ENCODE data around the gene CAMKV.

The CAMKV gene

GRCh38 chr3:49898991-49899390, 29.3 kb upstream of the CAMKV start:
- Histone ChIP-seq H3K27me3 (ENCODE audit: insufficient read depth, low read length) (no peaks in the 10 kb centered on the region), H3K9me3 (ENCODE audit: low read length) (no peaks in the 10 kb centered on the region), H3K9me2 (ENCODE audit: low read depth, low read length) (no peaks in the 10 kb centered on the region), H2AFZ (ENCODE audit: low read length) (no peak overlapping the region), H3K4me1 (ENCODE audit: insufficient read depth, low read length, severe bottlenecking) (peaks cover 17% of the 10 kb centered on the region), H3K27ac (ENCODE audit: low read depth, low read length, poor library complexity, severe bottlenecking) (no peak overlapping the region), H3F3A (ENCODE audit: insufficient read depth, low read length) (no peaks in the 10 kb centered on the region), H3K79me2 (ENCODE audit: insufficient read depth, low read length) (no peaks in the 10 kb centered on the region), H3K4me3 (ENCODE audit: low read depth, low read length, poor library complexity, severe bottlenecking) (no peak overlapping the region), H3K4me2 (ENCODE audit: low read length) (no peak overlapping the region), H3K9ac (ENCODE audit: low read length) (no peak overlapping the region), H3K36me3 (ENCODE audit: insufficient read depth, low read length) (no peaks in the 10 kb centered on the region), H4K20me1 (ENCODE audit: insufficient read depth, low read length) (no peaks in the 10 kb centered on the region)
- TF ChIP-seq CTCF (IDR thresholded peaks at IDR 0.05; ENCODE audit: low read length), result no peak

GRCh38 chr3:49896345-49896744, 26.6 kb upstream of the CAMKV start:
- Histone ChIP-seq H3K36me3 (ENCODE audit: insufficient read depth, low read length) (no peaks in the 10 kb centered on the region), H2AFZ (ENCODE audit: low read length) (no peak overlapping the region), H3K4me1 (ENCODE audit: insufficient read depth, low read length, severe bottlenecking) (no peaks in the 10 kb centered on the region)

GRCh38 chr3:49895791-49896190, 26.1 kb upstream of the CAMKV start:
- H3F3A ChIP-seq (ENCODE audit: insufficient read depth, low read length), result no peaks in the 10 kb centered on the region
- no peak overlapping the region for H2AFZ ChIP-seq (ENCODE audit: low read length)
- no peak overlapping the region for H3K9ac ChIP-seq (ENCODE audit: low read length)
- TF ChIP-seq EZH2 (IDR thresholded peaks at IDR 0.05; ENCODE audit: borderline replicate concordance, low read length) (no peak), CTCF (IDR thresholded peaks at IDR 0.05; ENCODE audit: low read length) (no peak)
- H3K27ac ChIP-seq (ENCODE audit: low read depth, low read length, poor library complexity, severe bottlenecking), result no peak overlapping the region
- H3K79me2 ChIP-seq (ENCODE audit: insufficient read depth, low read length), result no peaks in the 10 kb centered on the region
- H3K4me3 ChIP-seq (ENCODE audit: low read depth, low read length, poor library complexity, severe bottlenecking), result no peak overlapping the region
- H3K4me2 ChIP-seq (ENCODE audit: low read length), result no peak overlapping the region
- H3K9me3 ChIP-seq (ENCODE audit: low read length), result no peaks in the 10 kb centered on the region
- no peaks in the 10 kb centered on the region for H3K9me2 ChIP-seq (ENCODE audit: low read depth, low read length)
- H3K27me3 ChIP-seq (ENCODE audit: insufficient read depth, low read length), result no peaks in the 10 kb centered on the region
- H3K4me1 ChIP-seq (ENCODE audit: insufficient read depth, low read length, severe bottlenecking), result no peaks in the 10 kb centered on the region
- no peaks in the 10 kb centered on the region for H4K20me1 ChIP-seq (ENCODE audit: insufficient read depth, low read length)
- no peaks in the 10 kb centered on the region for H3K36me3 ChIP-seq (ENCODE audit: insufficient read depth, low read length)

More at GRCh38 chr3:49896345-49896744, 26.6 kb upstream of the CAMKV start:
- TF ChIP-seq CTCF (IDR thresholded peaks at IDR 0.05; ENCODE audit: low read length) (no peak), EZH2 (IDR thresholded peaks at IDR 0.05; ENCODE audit: borderline replicate concordance, low read length) (no peak)
- H3K79me2 ChIP-seq (ENCODE audit: insufficient read depth, low read length), result no peaks in the 10 kb centered on the region
- no peak overlapping the region for H3K4me2 ChIP-seq (ENCODE audit: low read length)
- H3F3A ChIP-seq (ENCODE audit: insufficient read depth, low read length), result no peaks in the 10 kb centered on the region
- H3K4me3 ChIP-seq (ENCODE audit: low read depth, low read length, poor library complexity, severe bottlenecking), result no peak overlapping the region
- H4K20me1 ChIP-seq (ENCODE audit: insufficient read depth, low read length), result no peaks in the 10 kb centered on the region
- no peaks in the 10 kb centered on the region for H3K9me3 ChIP-seq (ENCODE audit: low read length)
- no peaks in the 10 kb centered on the region for H3K9me2 ChIP-seq (ENCODE audit: low read depth, low read length)
- no peak overlapping the region for H3K9ac ChIP-seq (ENCODE audit: low read length)
- H3K27me3 ChIP-seq (ENCODE audit: insufficient read depth, low read length), result no peaks in the 10 kb centered on the region
- no peak overlapping the region for H3K27ac ChIP-seq (ENCODE audit: low read depth, low read length, poor library complexity, severe bottlenecking)

All from OCI-LY1 (cell line).